ENCODE results near the gene EN2. TPM values are rescaled to one million over a fixed set of nuclear protein-coding genes. Genes with fewer than 3 reads are reported as not detected.

Gene EN2
- total RNA-seq, 2 experiments from 2014 or later = not detected

GRCh38 chr7:155468785-155469148, 10.8 kb downstream of the EN2 start:
- H3K9me3 ChIP-seq (ENCODE audit: control insufficient read depth in 1 of 2, insufficient read depth in 1 of 2, low read length in 2 of 2) = peaks cover 0 to 36% of the 10 kb centered on the region in 2 experiments
- H3K4me3 Mint-ChIP-seq = peak overlapping the region; percentile 48

GRCh38 chr7:155469311-155470185, 11.6 kb downstream of the EN2 start:
- H3K27me3 ChIP-seq (ENCODE audit: control insufficient read depth in 1 of 2, insufficient read depth in 2 of 2, low read length in 2 of 2) = peaks cover 88 to 100% of the 10 kb centered on the region in 2 experiments
- intact Hi-C loops (cut with DNase I, micrococcal nuclease) = loop anchor here in 1 of 2 experiments (5.0 kb wide), 1 partner anchor 43 kb away; no protein-coding TSS in a partner anchor
- no peak overlapping the region for H3K27ac ChIP-seq (ENCODE audit: low read depth in 1 of 2, low read length in 2 of 2)
- CTCF ChIA-PET = no interaction called here
- peaks cover 27% of the 10 kb centered on the region for H3K4me1 ChIP-seq (ENCODE audit: insufficient read depth, low read length)
- H3K36me3 ChIP-seq (ENCODE audit: insufficient read depth, low read length) = no peaks in the 10 kb centered on the region
- Mint-ChIP-seq H3K4me3 (no peak overlapping the region), H3K27ac (no peak overlapping the region), H3K9me3 (no peaks in the 10 kb centered on the region), H3K27me3 (peaks cover 88% of the 10 kb centered on the region), H3K36me3 (ENCODE audit: low read depth) (no peaks in the 10 kb centered on the region), H3K4me1 (ENCODE audit: low read depth) (peaks cover 20% of the 10 kb centered on the region)
- POLR2A ChIA-PET = no interaction called here
- H3K9me3 ChIP-seq (ENCODE audit: control insufficient read depth in 1 of 2, insufficient read depth in 1 of 2, low read length in 2 of 2) = peaks cover 0 to 36% of the 10 kb centered on the region in 2 experiments
- no peak for TF ChIP-seq CTCF (IDR thresholded peaks at IDR 0.05)
- DNase-seq (no peak), ATAC-seq (ENCODE audit: poor library complexity) (no peak)
- no peak overlapping the region for H3K4me3 ChIP-seq (ENCODE audit: low read length)

More at GRCh38 chr7:155468785-155469148, 10.8 kb downstream of the EN2 start:
- no peaks in the 10 kb centered on the region for H3K36me3 Mint-ChIP-seq (ENCODE audit: low read depth)
- DNase-seq = no peak
- intact Hi-C loops (cut with DNase I, micrococcal nuclease) = loop anchor here in 1 of 2 experiments (5.0 kb wide), 1 partner anchor 44 kb away; no protein-coding TSS in a partner anchor
- POLR2A ChIA-PET = no interaction called here
- Histone ChIP-seq H3K4me3 (ENCODE audit: low read length) (no peak overlapping the region), H3K4me1 (ENCODE audit: insufficient read depth, low read length) (peaks cover 27% of the 10 kb centered on the region), H3K36me3 (ENCODE audit: insufficient read depth, low read length) (no peaks in the 10 kb centered on the region), H3K27me3 (ENCODE audit: control insufficient read depth in 1 of 2, insufficient read depth in 2 of 2, low read length in 2 of 2) (peaks cover 86 to 98% of the 10 kb centered on the region in 2 experiments), H3K27ac (ENCODE audit: low read depth in 1 of 2, low read length in 2 of 2) (no peak overlapping the region)
- peaks cover 20% of the 10 kb centered on the region for H3K4me1 Mint-ChIP-seq (ENCODE audit: low read depth)
- no peak for TF ChIP-seq CTCF (IDR thresholded peaks at IDR 0.05)
- no peak overlapping the region for H3K27ac Mint-ChIP-seq
- CTCF ChIA-PET = no interaction called here
- no peak for ATAC-seq (ENCODE audit: poor library complexity)
- H3K9me3 Mint-ChIP-seq = no peaks in the 10 kb centered on the region
- peaks cover 88% of the 10 kb centered on the region for H3K27me3 Mint-ChIP-seq

GRCh38 chr7:155470186-155470487, 12.2 kb downstream of the EN2 start:
- DNase-seq (no peak), ATAC-seq (ENCODE audit: poor library complexity) (no peak)
- H3K9me3 Mint-ChIP-seq = no peaks in the 10 kb centered on the region
- H3K27me3 Mint-ChIP-seq = peaks cover 88% of the 10 kb centered on the region
- peaks cover 20% of the 10 kb centered on the region for H3K4me1 Mint-ChIP-seq (ENCODE audit: low read depth)
- H3K27ac ChIP-seq (ENCODE audit: low read depth in 1 of 2, low read length in 2 of 2) = no peak overlapping the region
- H3K27ac Mint-ChIP-seq = no peak overlapping the region
- peaks cover 0 to 37% of the 10 kb centered on the region in 2 experiments for H3K9me3 ChIP-seq (ENCODE audit: control insufficient read depth in 1 of 2, insufficient read depth in 1 of 2, low read length in 2 of 2)
- H3K4me3 ChIP-seq (ENCODE audit: low read length) = no peak overlapping the region
- H3K4me3 Mint-ChIP-seq = no peak overlapping the region
- POLR2A ChIA-PET = no interaction called here
- intact Hi-C loops (cut with DNase I, micrococcal nuclease) = no loop called here
- no peaks in the 10 kb centered on the region for H3K36me3 ChIP-seq (ENCODE audit: insufficient read depth, low read length)
- CTCF ChIA-PET = no interaction called here
- peaks cover 24% of the 10 kb centered on the region for H3K4me1 ChIP-seq (ENCODE audit: insufficient read depth, low read length)
- peaks cover 88 to 100% of the 10 kb centered on the region in 2 experiments for H3K27me3 ChIP-seq (ENCODE audit: control insufficient read depth in 1 of 2, insufficient read depth in 2 of 2, low read length in 2 of 2)
- H3K36me3 Mint-ChIP-seq (ENCODE audit: low read depth) = no peaks in the 10 kb centered on the region
- no peak for TF ChIP-seq CTCF (IDR thresholded peaks at IDR 0.05)

Data from CD4-positive, alpha-beta T cell (primary cell).